Activated naive CD4-positive, alpha-beta T cell (primary cell): ENCODE results near the gene PCDHGA9.
"Not testable (repeated sequence)": the region's sequence is repeated elsewhere in the genome, so short reads cannot be mapped to it uniquely, and the experiment has no call there.

Source experiments
- DNase-seq, 4 experiments: peaks; one replicate each; lab custom pipeline; 2025; lab: John Stamatoyannopoulos, UW

Gene PCDHGA9

GRCh38 chr5:141414548-141415274 lies 12.1 kb downstream of the PCDHGA9 start:
- DNase-seq = not testable (repeated sequence)

- DNase-seq = not testable (repeated sequence)
Observed at GRCh38 chr5:141415275-141415618, 12.7 kb downstream of the PCDHGA9 start.

DNA sequence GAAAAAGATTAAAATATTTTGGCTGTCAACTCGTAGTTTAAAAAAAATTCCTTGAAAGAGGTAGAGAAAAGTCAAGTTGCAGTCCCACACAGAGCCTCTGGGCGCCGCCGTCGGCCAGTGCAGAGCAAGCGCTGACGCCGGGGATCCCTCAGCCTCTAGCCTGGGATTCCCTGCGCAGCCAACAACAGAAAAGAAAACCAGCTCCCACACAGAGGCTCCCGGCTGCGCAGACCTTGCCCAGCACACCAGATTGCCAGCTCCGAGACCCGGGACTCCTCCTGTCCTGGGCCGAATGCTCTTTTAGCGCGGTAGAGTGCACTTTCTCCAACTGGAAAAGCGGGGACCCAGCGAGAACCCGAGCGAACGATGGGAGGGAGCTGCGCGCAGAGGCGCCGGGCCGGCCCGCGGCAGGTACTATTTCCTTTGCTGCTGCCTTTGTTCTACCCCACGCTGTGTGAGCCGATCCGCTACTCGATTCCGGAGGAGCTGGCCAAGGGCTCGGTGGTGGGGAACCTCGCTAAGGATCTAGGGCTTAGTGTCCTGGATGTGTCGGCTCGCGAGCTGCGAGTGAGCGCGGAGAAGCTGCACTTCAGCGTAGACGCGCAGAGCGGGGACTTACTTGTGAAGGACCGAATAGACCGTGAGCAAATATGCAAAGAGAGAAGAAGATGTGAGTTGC lies 15.1 kb downstream of the PCDHGA9 start, which contains the start of gene PCDHGB7:
TSS of gene PCDHGB7 (plus strand) at position 184 of the 679 bp plus-strand sequence. CDS start at position 367, 183 bp downstream.
- DNase-seq = not testable (repeated sequence)

GRCh38 chr5:141419074-141419880 lies 16.7 kb downstream of the PCDHGA9 start:
- DNase-seq = no peak

DNA sequence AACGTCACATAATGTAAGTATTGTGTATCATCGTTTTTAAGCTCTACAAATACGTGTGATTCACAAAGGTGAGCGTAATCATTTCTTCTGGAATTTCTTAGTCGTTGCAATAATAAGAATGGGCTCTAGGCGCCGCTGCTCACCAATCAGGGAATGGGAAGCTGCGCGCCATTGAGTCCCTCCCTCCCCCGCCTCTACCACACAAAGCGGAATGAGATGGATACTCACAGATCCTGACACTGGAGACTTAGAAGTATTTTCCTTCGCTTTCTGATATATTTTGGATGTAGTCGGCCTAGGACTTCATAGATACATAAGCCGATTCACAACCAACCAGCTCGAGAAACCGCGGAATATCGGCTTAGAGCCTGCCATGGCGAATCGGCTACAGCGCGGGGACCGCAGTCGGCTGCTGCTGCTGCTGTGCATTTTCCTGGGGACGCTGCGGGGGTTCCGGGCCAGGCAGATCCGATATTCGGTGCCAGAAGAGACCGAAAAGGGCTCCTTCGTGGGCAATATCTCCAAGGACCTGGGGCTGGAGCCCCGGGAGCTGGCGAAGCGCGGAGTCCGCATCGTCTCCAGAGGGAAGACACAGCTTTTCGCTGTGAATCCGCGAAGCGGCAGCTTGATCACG lies 18.4 kb downstream of the PCDHGA9 start, which contains the start of gene PCDHGA11:
TSS of gene PCDHGA11 (plus strand) at position 197 of the 634 bp plus-strand sequence. CDS start at position 374, 177 bp downstream.
- no peak for DNase-seq

DNA sequence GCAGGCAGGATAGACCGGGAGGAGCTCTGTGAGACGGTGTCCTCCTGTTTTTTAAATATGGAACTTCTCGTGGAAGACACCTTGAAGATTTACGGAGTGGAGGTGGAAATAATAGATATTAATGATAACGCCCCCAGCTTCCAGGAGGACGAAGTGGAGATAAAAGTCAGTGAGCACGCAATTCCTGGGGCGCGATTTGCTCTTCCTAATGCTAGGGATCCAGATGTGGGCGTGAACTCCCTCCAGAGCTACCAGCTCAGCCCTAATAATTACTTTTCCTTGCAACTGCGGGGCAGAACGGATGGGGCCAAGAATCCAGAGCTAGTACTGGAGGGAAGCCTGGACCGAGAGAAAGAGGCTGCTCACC lies 18.9 kb downstream of the PCDHGA9 start:
- no peak for DNase-seq

DNA sequence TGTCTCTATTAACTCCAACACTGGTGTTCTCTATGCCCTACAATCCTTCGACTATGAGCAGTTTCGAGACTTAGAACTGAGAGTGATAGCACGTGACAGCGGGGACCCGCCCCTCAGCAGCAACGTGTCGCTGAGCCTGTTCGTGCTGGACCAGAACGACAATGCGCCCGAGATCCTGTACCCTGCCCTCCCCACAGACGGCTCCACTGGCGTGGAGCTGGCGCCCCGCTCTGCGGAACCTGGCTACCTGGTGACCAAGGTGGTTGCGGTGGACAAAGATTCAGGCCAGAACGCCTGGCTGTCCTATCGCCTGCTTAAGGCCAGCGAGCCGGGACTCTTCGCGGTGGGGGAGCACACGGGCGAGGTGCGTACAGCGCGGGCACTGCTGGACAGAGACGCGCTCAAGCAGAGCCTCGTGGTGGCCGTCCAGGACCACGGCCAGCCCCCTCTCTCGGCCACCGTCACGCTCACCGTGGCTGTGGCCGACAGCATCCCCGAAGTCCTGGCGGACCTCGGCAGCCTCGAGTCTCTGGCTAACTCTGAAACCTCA lies 20.2 kb downstream of the PCDHGA9 start:
- no peak for DNase-seq

- DNase-seq = no peak
Observed at GRCh38 chr5:141427783-141428426, 25.3 kb downstream of the PCDHGA9 start.

GRCh38 chr5:141430332-141431113 lies 27.9 kb downstream of the PCDHGA9 start, which contains the start of gene PCDHGA12:
PCDHGA12 (plus strand) TSS chr5:141430507; CDS start chr5:141430760, 253 bp downstream.
- no peak for DNase-seq

GRCh38 chr5:141431286-141431685 lies 28.7 kb downstream of the PCDHGA9 start:
- DNase-seq = no peak

- not testable (repeated sequence) for DNase-seq
Observed at GRCh38 chr5:141432308-141432707, 29.7 kb downstream of the PCDHGA9 start.

DNA sequence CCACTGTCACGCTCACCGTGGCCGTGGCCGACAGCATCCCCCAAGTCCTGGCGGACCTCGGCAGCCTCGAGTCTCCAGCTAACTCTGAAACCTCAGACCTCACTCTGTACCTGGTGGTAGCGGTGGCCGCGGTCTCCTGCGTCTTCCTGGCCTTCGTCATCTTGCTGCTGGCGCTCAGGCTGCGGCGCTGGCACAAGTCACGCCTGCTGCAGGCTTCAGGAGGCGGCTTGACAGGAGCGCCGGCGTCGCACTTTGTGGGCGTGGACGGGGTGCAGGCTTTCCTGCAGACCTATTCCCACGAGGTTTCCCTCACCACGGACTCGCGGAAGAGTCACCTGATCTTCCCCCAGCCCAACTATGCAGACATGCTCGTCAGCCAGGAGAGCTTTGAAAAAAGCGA lies 30.1 kb downstream of the PCDHGA9 start:
- not testable (repeated sequence) for DNase-seq

GRCh38 chr5:141434006-141434405 lies 31.4 kb downstream of the PCDHGA9 start:
- no peak for DNase-seq

DNA sequence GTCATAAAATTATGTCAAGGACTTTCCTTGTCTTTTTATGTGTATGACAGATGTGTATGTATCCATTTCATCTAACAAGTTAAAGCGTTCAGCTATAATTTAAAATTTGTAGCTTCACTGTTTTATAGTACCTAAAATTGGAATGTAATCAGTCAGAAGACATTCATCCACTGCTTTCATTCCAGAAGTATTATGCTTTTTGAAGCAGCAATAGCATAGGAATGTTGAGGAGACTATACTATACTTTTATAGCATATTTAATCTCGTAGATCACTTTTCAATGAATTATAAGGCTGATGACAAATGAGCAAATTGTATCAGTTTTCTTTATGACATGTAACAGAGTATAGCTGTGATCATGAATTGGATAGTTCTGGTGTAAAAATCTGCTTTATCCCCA lies 34.6 kb downstream of the PCDHGA9 start:
- DNase-seq = no peak

DNA sequence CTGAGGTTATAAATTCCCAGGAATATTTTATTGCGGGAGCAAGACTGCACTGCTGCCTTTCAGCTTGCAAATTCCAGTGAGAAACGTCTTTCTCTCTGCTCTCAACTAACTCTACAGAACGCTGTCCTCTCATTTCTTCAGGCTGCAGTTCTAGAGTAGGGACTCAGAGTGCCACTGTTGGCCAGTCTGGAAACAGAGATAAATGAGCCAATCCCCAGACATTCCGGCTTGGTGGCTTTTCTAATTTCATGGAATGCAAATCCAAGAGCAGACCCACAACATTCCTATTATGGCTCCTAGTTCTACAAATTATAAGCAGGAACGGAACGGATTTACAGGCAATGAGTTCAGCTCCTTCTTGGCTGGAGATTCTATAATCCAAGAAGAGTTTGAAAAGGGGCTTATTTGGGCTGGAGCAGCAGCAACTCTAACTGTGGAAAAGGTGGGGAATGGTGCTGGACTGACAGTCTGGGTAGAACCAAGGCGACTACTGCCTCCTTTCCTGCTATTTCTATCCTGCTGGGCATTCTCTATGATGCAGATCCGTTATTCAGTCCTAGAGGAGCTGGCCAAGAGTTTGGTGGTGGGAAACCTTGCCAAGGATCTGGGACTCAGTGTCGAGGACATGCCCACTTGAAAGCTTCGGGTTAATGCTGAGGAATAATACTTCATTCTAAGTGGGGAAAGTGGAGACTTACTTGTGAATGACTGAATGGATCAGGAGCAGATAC lies 37.0 kb downstream of the PCDHGA9 start:
- DNase-seq = no peak

- DNase-seq = no peak
Observed at GRCh38 chr5:141440341-141440740, 37.8 kb downstream of the PCDHGA9 start.

GRCh38 chr5:141441571-141442170 lies 39.1 kb downstream of the PCDHGA9 start:
- DNase-seq = no peak
